Fibroblast of mammary gland (primary cell): Measurements from ENCODE around the gene TXN2.

Experiments used
- DNase-seq: peaks from one replicate; pipeline ENCODE4 v3.0.0-alpha.2; 2010; ENCODE audit warnings: low read depth
- H3K4me3 ChIP-seq: 2 replicates; pipeline ENCODE4 v1.5.1; 2011; ENCODE audit warnings: low read depth, mild to moderate bottlenecking, low read length, moderate library complexity; ENCODE audit not compliant: control insufficient read depth
- TF ChIP-seq, protein P1 (sequence below): conservative IDR thresholded peaks from 2 replicates; pipeline ENCODE4 v1.5.1; 2011; ENCODE audit warnings: low read depth, low read length, inconsistent platforms; ENCODE audit not compliant: control insufficient read depth, insufficient read depth

The TXN2 gene

DNA sequence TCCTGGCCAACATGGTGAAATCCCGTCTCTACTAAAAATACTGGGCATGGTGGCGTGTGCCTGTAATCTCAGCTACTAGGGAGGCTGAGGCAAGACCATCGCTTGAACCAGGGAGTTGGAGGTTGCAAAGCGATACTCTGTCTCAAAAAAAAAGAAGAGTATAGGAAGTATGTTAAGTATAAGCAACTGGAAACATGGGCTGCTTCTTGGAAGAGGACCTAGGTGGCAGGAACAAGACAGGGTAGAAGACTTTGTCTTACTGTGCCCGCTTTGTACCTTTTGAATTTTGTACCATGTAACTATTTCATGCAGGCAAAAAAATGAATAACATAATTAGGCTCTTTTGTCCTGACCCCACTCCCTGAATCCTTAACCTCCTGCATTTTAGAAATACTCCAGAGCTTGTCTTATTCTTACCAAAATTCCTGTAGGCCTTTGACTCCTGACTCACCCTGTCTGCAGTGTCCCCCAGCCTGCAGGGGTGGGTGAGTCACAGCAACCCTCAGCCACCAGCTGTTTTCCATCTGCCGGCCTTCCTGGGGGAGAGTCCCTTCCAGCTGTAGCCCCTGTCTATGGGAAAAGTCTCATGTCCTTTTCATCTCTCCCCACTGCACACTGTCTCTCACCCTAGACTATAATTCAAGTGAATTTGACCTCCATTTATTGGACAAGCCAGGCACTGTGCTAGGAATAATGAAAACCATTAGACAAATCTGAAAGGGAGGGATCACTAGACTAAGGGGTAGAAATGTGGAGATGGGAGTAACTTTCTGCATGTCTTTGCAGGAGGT is 41.8 kb downstream of the TXN2 start:
- peak; percentile 95 for DNase-seq
- H3K4me3 ChIP-seq: no peak overlapping the region
- TF ChIP-seq, protein P1, sequence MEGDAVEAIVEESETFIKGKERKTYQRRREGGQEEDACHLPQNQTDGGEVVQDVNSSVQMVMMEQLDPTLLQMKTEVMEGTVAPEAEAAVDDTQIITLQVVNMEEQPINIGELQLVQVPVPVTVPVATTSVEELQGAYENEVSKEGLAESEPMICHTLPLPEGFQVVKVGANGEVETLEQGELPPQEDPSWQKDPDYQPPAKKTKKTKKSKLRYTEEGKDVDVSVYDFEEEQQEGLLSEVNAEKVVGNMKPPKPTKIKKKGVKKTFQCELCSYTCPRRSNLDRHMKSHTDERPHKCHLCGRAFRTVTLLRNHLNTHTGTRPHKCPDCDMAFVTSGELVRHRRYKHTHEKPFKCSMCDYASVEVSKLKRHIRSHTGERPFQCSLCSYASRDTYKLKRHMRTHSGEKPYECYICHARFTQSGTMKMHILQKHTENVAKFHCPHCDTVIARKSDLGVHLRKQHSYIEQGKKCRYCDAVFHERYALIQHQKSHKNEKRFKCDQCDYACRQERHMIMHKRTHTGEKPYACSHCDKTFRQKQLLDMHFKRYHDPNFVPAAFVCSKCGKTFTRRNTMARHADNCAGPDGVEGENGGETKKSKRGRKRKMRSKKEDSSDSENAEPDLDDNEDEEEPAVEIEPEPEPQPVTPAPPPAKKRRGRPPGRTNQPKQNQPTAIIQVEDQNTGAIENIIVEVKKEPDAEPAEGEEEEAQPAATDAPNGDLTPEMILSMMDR: no peak

- TF ChIP-seq, protein P1: no peak
- no peak for DNase-seq
- no peak overlapping the region for H3K4me3 ChIP-seq
Observed at GRCh38 chr22:36435516-36436415, 45.7 kb downstream of the TXN2 start.

- no peak overlapping the region for H3K4me3 ChIP-seq
- DNase-seq: no peak
- TF ChIP-seq, protein P1: no peak
Observed at GRCh38 chr22:36433318-36434231, 47.9 kb downstream of the TXN2 start.

GRCh38 chr22:36432592-36433317 is 48.7 kb downstream of the TXN2 start:
- TF ChIP-seq, protein P1: no peak
- no peak overlapping the region for H3K4me3 ChIP-seq
- no peak for DNase-seq

DNA sequence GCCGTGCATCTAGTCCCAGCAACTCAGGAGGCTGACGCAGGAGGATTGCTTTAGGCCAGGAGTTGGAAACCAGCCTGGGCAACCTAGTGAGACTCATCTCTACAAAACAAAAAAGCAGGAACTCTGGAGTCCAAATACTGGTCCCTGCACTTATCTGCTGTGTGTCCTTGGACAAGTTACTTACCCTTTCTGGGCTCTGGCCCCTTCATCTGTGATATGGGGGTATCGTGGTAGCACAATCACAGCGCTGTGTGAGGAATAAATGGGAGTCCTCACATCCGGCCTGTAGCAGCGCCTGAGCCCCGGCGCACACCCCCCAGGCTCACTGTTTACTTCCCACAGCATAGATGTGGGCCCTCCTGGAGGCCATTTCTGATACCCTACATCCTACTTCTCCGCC is 49.5 kb downstream of the TXN2 start:
- TF ChIP-seq, protein P1: no peak
- DNase-seq: no peak
- H3K4me3 ChIP-seq: no peak overlapping the region
